ENCODE results near the gene PC. TPM values are rescaled to one million over a fixed set of nuclear protein-coding genes. Genes with fewer than 3 reads are reported as not detected.
A peak's percentile ranks its signal among the peaks of the same experiment; 100 is the strongest.
"Not testable (repeated sequence)": the region's sequence is repeated elsewhere in the genome, so short reads cannot be mapped to it uniquely, and the experiment has no call there.

The PC gene
- total RNA-seq, 2 donors from 2014 or later, result 5.8 to 7.4 TPM

DNA sequence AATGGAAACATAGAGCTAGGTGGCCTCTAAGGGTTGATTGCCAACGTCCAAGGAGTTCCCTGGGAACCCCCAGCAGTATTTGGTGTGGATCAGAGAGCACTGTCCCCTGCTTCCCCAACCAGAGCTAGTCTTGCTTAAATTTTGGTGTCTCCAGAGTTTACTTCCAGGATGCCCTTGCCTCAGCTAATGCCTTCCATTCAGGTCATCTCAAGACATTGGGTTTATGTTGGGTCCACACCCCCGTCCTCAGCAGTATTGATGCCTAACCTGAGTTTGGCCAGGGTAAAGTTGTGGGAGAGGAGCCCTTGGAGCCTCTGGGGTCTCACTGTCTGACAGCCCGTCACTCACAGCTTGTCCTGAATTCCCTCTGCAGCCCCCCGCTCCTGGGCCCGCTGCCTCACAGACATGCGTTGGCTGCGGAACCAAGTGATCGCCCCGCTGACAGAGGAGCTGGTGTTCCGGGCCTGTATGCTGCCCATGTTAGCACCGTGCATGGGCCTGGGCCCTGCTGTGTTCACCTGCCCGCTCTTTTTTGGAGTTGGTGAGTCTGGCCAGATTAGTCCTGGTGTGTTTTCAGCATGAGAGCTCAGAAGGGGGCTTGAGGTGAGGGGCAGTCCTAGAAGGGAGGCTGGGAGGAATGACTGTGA is 113.6 kb downstream of the PC start:
- no peak for DNase-seq
- peak overlapping the region; percentile 96 for H3K4me3 Mint-ChIP-seq
- H3K27me3 Mint-ChIP-seq, result no peaks in the 10 kb centered on the region
- peaks cover 2% of the 10 kb centered on the region for H3K36me3 Mint-ChIP-seq (ENCODE audit: low read depth)
- ATAC-seq, result no peak
- H3K9me3 ChIP-seq (ENCODE audit: control insufficient read depth, low read length, poor library complexity, severe bottlenecking), result no peaks in the 10 kb centered on the region
- H3K4me1 Mint-ChIP-seq, result peaks cover 36% of the 10 kb centered on the region
- H3K27ac Mint-ChIP-seq, result peak overlapping the region; percentile 95

DNA sequence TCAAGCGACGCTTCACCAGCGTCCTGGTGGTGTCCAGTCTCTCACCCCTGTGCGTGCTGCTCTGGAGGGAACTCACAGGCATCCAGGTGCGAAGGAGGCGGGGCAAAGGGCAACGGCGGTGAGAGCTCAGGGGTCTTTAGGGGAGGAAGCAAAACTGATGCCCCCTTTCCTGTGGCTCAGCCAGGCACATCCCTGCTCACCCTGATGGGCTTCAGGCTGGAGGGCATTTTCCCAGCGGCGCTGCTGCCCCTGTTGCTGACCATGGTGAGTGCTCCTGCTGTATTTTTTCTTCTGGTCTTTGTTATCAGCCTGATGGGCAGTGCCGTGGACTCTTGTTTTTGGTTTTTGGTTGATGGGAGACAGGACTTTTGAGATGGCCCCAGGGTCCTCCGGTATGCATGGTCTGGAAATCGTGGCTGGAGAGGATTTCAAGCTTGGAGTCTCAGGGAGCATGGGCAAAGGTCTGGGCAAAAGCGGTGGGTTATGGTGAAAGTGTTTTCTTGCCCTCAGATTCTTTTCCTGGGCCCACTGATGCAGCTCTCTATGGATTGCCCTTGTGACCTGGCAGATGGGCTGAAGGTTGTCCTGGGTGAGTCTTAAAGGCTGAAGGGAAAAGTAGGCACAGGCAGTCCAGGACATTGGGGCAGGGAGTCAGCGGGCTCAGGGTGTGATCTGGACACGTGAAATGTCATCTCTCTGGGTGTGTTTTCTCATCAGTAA is 114.2 kb downstream of the PC start:
- Mint-ChIP-seq H3K4me3 (peak overlapping the region; percentile 96), H3K36me3 (ENCODE audit: low read depth) (peaks cover 2% of the 10 kb centered on the region), H3K27ac (peak overlapping the region; percentile 95), H3K4me1 (peaks cover 42% of the 10 kb centered on the region), H3K27me3 (no peaks in the 10 kb centered on the region)
- ATAC-seq (no peak), DNase-seq (no peak)
- no peaks in the 10 kb centered on the region for H3K9me3 ChIP-seq (ENCODE audit: control insufficient read depth, low read length, poor library complexity, severe bottlenecking)

DNA sequence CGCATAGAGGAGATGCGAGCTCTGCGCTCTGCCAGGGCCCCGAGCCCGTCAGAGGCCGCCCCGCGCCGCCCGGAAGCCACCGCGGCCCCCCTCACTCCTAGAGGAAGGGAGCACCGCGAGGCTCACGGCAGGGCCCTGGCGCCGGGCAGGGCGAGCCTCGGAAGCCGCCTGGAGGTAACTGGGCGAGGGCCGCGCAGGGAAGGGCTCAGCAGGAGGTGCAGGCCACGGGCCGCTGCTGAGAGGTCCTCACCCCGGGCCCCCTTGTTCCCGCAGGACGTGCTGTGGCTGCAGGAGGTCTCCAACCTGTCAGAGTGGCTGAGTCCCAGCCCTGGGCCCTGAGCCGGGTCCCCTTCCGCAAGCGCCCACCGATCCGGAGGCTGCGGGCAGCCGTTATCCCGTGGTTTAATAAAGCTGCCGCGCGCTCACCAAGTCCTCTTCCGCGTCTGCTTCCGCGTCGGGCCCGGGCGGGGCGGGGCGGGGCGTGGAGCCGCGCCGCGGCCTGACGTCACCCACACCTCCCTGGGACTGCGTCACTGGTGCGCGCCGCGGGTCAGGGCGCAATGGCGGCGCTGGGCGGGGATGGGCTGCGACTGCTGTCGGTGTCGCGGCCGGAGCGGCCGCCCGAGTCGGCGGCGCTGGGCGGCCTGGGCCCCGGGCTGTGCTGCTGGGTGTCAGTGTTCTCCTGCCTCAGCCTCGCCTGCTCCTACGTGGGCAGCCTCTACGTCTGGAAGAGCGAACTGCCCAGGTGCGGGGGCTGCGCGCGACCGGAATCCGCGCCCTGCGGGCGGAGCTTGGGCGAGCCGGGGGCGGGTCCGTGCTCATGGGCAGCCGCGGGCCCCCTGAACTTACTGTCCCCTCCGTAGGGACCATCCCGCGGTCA is 115.0 kb downstream of the PC start, which contains the start of gene RCE1:
TSS of gene RCE1 (plus strand) at position 546 of the 880 bp plus-strand sequence. CDS start at position 561, 15 bp downstream.
- ATAC-seq (peak; percentile 89), DNase-seq (peak; percentile 87 to 91 (median 88))
- Mint-ChIP-seq H3K27ac (peak within 1 kb of the TSS; percentile 95), H3K36me3 (ENCODE audit: low read depth) (peaks cover 2% of the 10 kb centered on the region), H3K4me3 (peak within 1 kb of the TSS; percentile 96), H3K4me1 (peaks cover 43% of the 10 kb centered on the region), H3K27me3 (no peaks in the 10 kb centered on the region)
- H3K9me3 ChIP-seq (ENCODE audit: control insufficient read depth, low read length, poor library complexity, severe bottlenecking), result no peaks in the 10 kb centered on the region

DNA sequence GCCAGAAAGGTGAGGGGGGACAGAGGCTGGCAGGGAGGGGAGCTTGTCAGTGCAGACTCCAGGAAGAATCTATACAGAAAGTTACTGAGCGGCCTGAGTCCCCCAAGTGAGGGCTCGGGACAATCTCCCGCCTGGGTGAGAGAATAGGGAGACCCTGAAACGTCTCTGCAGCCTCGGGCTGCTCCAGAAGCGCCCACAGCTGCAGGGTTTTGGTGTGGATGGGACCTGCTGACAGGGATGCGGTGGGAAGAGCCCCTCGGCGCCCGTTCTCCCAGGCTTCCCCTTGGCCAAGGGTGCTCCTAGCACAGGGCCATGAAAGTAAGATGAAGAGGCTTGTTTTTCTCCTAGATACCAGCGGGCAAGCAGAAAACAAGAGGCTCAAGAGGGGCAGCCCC is 115.7 kb downstream of the PC start:
- H3K36me3 Mint-ChIP-seq (ENCODE audit: low read depth), result peaks cover 2% of the 10 kb centered on the region
- ATAC-seq (no peak), DNase-seq (no peak)
- peak overlapping the region; percentile 96 for H3K4me3 Mint-ChIP-seq
- H3K27ac Mint-ChIP-seq, result peak overlapping the region; percentile 95
- H3K27me3 Mint-ChIP-seq, result no peaks in the 10 kb centered on the region
- H3K4me1 Mint-ChIP-seq, result peaks cover 43% of the 10 kb centered on the region
- H3K9me3 ChIP-seq (ENCODE audit: control insufficient read depth, low read length, poor library complexity, severe bottlenecking), result no peaks in the 10 kb centered on the region

DNA sequence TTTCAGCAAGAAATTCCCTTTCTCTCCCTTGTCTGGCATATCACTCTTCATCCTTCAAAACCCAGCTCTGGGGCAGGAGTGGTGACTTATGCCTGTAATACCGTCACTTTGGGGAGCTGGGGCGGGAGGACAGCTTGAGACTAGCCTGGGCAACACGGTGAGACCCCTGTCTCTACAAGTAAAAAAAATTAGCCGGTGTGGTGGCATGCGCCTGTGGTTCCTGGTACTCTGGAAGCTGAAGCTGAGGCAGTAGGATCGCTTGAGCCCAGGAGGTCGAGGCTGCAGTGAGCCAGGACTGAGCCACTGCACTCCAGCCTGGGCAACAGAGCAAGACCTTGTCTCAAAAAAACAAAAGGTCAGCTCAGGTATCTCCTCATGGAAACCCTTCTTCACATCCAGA is 116.3 kb downstream of the PC start:
- peaks cover 2% of the 10 kb centered on the region for H3K36me3 Mint-ChIP-seq (ENCODE audit: low read depth)
- H3K4me3 Mint-ChIP-seq, result peak overlapping the region; percentile 96
- DNase-seq, result no peak
- H3K9me3 ChIP-seq (ENCODE audit: control insufficient read depth, low read length, poor library complexity, severe bottlenecking), result no peaks in the 10 kb centered on the region
- H3K27me3 Mint-ChIP-seq, result no peaks in the 10 kb centered on the region
- H3K27ac Mint-ChIP-seq, result peak overlapping the region; percentile 95
- no peak for ATAC-seq
- peaks cover 43% of the 10 kb centered on the region for H3K4me1 Mint-ChIP-seq

DNA sequence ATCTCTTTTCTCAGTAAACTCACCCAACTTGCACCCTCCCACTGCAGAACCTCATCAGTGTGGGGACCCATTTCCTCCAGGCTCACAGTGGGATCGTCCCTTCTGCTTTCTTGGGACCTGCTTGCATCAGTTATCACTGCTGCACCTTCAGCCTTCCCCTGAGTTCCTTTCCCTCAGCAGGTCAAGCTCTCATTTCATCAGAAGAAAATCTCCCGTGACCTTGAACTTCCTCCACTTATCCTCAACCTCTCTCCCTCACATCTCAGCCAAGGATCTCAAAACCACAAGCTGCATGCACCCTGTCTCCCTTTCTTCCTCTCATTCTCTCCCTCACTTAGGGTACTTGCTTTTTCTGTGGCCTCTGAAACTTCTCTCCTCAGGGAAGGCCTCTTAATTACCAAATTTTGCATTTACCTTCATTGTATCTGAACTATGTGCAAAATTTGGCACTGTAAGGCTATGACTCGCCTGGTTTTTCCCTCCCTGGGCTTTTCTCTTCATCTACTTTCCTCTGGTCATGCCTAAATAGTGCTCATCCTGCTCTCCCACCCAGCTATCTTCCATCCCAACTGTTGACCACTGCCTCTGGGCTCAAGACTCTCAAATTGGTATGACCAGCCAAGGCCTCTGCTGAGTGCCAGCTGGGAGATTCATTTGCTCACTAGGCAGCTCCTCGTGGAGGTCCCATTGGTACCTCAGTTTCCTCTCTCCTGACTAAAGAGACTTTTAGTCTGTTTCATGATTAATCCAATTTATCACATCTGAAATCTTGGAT is 117.7 kb downstream of the PC start:
- H3K4me1 Mint-ChIP-seq, result peaks cover 41% of the 10 kb centered on the region
- no peak for ATAC-seq
- DNase-seq, result no peak

DNA sequence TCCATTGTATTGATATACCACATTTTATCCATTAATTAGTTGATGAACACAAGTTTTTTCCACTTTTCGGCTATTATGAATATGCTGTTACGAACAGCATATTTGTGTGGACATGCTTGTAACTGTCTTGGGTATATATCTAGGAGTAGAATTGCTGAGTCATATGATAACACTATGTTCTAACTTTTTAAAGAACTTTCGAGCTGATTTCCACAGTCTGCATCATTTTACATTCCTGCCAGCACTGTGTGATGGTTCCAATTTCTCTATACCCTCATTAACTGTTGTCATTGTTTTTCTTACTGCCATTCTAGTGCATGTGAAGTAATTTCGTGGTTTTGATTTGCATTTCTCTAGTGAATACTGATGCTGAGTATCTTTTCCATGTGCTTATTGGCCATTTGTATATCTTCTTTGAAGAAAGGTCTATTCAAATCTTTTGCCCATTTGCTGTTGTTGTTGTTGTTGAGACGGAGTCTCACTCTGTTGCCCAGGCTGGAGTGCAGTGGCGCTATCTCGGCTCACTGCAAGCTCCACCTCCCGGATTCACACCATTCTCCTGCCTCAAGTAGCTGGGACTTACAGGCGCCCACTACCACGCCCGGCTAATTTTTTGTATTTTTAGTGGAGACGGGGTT is 122.3 kb downstream of the PC start:
- DNase-seq, result no peak

More for the DNA sequence above, 117.7 kb downstream of the PC start:
- Mint-ChIP-seq H3K36me3 (ENCODE audit: low read depth) (peaks cover 2% of the 10 kb centered on the region), H3K4me3 (peak overlapping the region; percentile 56), H3K27ac (peak overlapping the region; percentile 95), H3K27me3 (no peaks in the 10 kb centered on the region)
- H3K9me3 ChIP-seq (ENCODE audit: control insufficient read depth, low read length, poor library complexity, severe bottlenecking), result no peaks in the 10 kb centered on the region

DNA sequence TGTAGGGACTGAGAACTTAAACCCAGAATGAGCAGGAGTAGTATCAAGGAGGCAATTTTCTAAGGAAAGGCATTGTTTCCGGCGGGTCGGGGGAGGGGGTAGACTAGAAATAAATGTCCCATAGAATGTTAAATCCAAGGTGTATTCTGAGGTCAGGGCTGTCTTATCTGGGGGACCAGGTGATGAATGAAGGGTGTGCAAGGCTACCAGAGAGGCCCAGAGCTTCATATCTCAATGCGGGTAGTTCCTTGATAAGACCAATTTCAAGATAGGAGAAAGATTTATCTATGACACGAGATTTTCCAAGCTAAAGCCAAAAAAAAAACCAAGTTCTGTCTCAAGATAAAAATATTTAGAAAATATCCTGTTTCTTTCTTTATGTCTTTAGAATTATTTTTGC is 123.2 kb downstream of the PC start:
- H3K27me3 Mint-ChIP-seq, result no peaks in the 10 kb centered on the region
- peaks cover 15% of the 10 kb centered on the region for H3K4me1 Mint-ChIP-seq
- DNase-seq, result no peak
- no peak for ATAC-seq
- H3K36me3 Mint-ChIP-seq (ENCODE audit: low read depth), result no peaks in the 10 kb centered on the region
- no peak overlapping the region for H3K4me3 Mint-ChIP-seq
- H3K9me3 ChIP-seq (ENCODE audit: control insufficient read depth, low read length, poor library complexity, severe bottlenecking), result no peaks in the 10 kb centered on the region
- no peak overlapping the region for H3K27ac Mint-ChIP-seq

More for the DNA sequence above, 122.3 kb downstream of the PC start:
- no peaks in the 10 kb centered on the region for H3K9me3 ChIP-seq (ENCODE audit: control insufficient read depth, low read length, poor library complexity, severe bottlenecking)
- Mint-ChIP-seq H3K27ac (peak overlapping the region; percentile 54), H3K4me1 (peaks cover 23% of the 10 kb centered on the region), H3K4me3 (no peak overlapping the region), H3K36me3 (ENCODE audit: low read depth) (peaks cover 2% of the 10 kb centered on the region), H3K27me3 (no peaks in the 10 kb centered on the region)
- ATAC-seq, result no peak

DNA sequence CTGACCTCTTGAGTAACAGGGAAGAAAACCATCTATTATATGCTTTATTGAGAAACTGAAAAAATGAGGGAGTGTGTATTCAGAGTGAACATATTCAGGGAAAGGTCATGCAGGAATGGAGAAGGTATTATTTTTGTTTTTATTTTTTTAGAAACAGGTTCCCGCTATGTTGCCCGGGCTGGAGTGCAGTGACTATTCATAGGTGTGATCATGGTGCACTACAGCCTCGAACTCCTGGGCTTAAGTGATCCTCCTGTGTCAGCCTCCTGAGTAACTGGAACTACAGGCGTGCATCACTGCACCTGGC is 123.7 kb downstream of the PC start:
- ATAC-seq, result no peak
- Mint-ChIP-seq H3K4me1 (peaks cover 15% of the 10 kb centered on the region), H3K36me3 (ENCODE audit: low read depth) (no peaks in the 10 kb centered on the region), H3K27me3 (no peaks in the 10 kb centered on the region), H3K4me3 (no peak overlapping the region), H3K27ac (no peak overlapping the region)
- DNase-seq, result no peak
- H3K9me3 ChIP-seq (ENCODE audit: control insufficient read depth, low read length, poor library complexity, severe bottlenecking), result no peaks in the 10 kb centered on the region

DNA sequence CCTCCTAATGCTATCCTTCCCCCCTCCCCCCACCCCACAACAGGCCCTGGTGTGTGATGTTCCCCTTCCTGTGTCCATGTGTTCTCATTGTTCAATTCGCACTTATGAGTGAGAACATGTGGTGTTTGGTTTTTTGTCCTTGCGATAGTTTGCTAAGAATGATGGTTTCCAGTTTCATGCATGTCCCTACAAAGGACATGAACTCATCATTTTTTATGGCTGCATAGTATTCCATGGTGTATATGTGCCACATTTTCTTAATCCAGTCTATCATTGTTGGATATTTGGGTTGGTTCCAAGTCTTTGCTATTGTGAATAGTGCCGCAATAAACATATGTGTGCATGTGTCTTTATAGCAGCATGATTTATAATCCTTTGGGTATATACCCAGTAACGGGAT is 133.6 kb downstream of the PC start:
- H3K4me1 Mint-ChIP-seq; H3K4me3 Mint-ChIP-seq; H3K36me3 Mint-ChIP-seq (ENCODE audit: low read depth); DNase-seq; H3K9me3 ChIP-seq (ENCODE audit: control insufficient read depth, low read length, poor library complexity, severe bottlenecking); H3K27me3 Mint-ChIP-seq; H3K27ac Mint-ChIP-seq; ATAC-seq: not testable (repeated sequence)

DNA sequence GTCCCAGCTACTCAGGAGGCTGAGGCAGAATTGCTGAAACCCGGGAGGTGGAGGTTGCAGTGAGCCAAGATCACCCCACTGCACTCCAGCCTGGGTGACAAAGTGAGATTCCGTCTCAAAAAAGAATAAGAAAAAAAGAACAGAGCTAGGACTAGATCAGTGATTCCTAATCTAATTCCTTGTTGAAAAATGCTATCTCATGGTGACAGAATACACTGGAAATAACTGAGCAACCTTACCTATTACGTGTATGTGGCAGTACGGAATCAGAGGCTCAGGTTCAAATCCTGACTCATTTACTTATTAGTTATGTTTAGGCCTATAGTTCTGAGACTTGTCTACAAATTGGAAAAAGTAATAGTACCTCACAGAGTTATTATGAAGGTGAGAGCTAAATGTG is 134.5 kb downstream of the PC start:
- peaks cover 3% of the 10 kb centered on the region for H3K4me1 Mint-ChIP-seq
- no peak overlapping the region for H3K27ac Mint-ChIP-seq
- no peaks in the 10 kb centered on the region for H3K27me3 Mint-ChIP-seq
- no peak overlapping the region for H3K4me3 Mint-ChIP-seq
- DNase-seq, result no peak
- H3K36me3 Mint-ChIP-seq (ENCODE audit: low read depth), result no peaks in the 10 kb centered on the region
- H3K9me3 ChIP-seq (ENCODE audit: control insufficient read depth, low read length, poor library complexity, severe bottlenecking), result no peaks in the 10 kb centered on the region
- ATAC-seq, result no peak

DNA sequence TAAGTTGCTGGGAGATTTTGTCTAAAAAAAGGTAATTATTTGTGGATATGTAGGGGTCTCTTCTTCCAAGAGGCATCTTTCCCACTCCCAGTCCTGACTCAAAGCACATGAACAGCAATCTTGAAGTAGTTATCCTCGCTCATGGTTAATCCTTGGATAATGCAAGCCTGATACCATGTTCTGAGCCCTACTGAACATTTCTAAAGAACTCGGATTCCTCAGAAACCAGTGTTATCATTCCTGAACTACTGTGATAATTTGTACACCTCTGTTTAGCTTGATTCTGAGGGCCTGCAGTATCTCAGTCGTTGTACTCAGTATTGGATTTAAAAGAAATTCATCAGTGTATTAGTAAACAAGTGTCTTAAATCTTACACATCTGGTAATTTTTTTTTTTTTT is 137.3 kb downstream of the PC start:
- Mint-ChIP-seq H3K36me3 (ENCODE audit: low read depth) (no peaks in the 10 kb centered on the region), H3K4me1 (peaks cover 3% of the 10 kb centered on the region), H3K4me3 (no peak overlapping the region), H3K27ac (no peak overlapping the region), H3K27me3 (no peaks in the 10 kb centered on the region)
- H3K9me3 ChIP-seq (ENCODE audit: control insufficient read depth, low read length, poor library complexity, severe bottlenecking), result no peaks in the 10 kb centered on the region
- ATAC-seq, result no peak
- no peak for DNase-seq
